Activated CD8-positive, alpha-beta T cell treated with anti-CD3 and anti-CD28 coated beads for 36 hours (primary cell): ENCODE measurements around the gene AGMAT. TPM values are rescaled to one million over a fixed set of nuclear protein-coding genes. Genes with fewer than 3 reads are reported as not detected.

Source experiments
- ATAC-seq: fragments of 200-7000 bp; cut with Tn5 transposase; one replicate; pipeline ENCODE4 v1.10.0; 2021; ENCODE audit warnings: mild to moderate bottlenecking, moderate library complexity
- CTCF ChIA-PET: fragments of 350-600 bp; sonication (Branson Sonifier 250); formaldehyde crosslinking; loops from one replicate; lab custom pipeline; 2021; ENCODE audit warnings: antibody characterized with exemption; lab: Charles Lee
- POLR2A ChIA-PET: fragments of 350-600 bp; sonication (Branson Sonifier 250); formaldehyde crosslinking; loops from one replicate; lab custom pipeline; 2021; ENCODE audit warnings: antibody characterized with exemption; lab: Charles Lee
- DNase-seq: peaks from one replicate; pipeline ENCODE4 v3.0.0-alpha.2; 2020
- H3K27ac Mint-ChIP-seq: one replicate; pipeline ENCODE4 v1.8.0; 2021; ENCODE audit warnings: mild to moderate bottlenecking, mixed read lengths
- H3K27me3 Mint-ChIP-seq: one replicate; pipeline ENCODE4 v1.8.0; 2021; ENCODE audit warnings: mixed read lengths
- H3K36me3 Mint-ChIP-seq: one replicate; pipeline ENCODE4 v1.8.0; 2021; ENCODE audit warnings: low read depth, mixed read lengths
- H3K4me1 Mint-ChIP-seq: one replicate; pipeline ENCODE4 v1.8.0; 2021; ENCODE audit warnings: low read depth, mixed read lengths
- H3K4me3 Mint-ChIP-seq: one replicate; pipeline ENCODE4 v1.8.0; 2021; ENCODE audit warnings: mild to moderate bottlenecking, moderate library complexity, mixed read lengths
- H3K9me3 Mint-ChIP-seq: one replicate; pipeline ENCODE4 v1.8.0; 2021; ENCODE audit warnings: mixed read lengths
- CTCF ChIP-seq: fragments of 200-600 bp; IDR thresholded peaks from one replicate; pipeline ENCODE4 v1.8.0; 2022; ENCODE audit warnings: antibody characterized with exemption, mild to moderate bottlenecking
- intact Hi-C: fragments of 100-400 bp; cut with micrococcal nuclease; formaldehyde crosslinking; loops from one replicate; pipeline ENCODE4 v1.10.0; 2022
- total RNA-seq, 2 experiments: library from RNA; stranded (reverse); gene quantifications; one replicate each; pipeline ENCODE4 v1.2.3, GENCODE V29; 2021

AGMAT gene
- total RNA-seq, 2 experiments from 2014 or later, result 21.6 to 21.9 TPM

GRCh38 chr1:15575549-15576150 is 9.2 kb downstream of the AGMAT start:
- Mint-ChIP-seq H3K4me3 (no peak overlapping the region), H3K36me3 (peaks cover 46% of the 10 kb centered on the region), H3K27me3 (no peaks in the 10 kb centered on the region), H3K9me3 (no peaks in the 10 kb centered on the region), H3K4me1 (peaks cover 29% of the 10 kb centered on the region), H3K27ac (no peak overlapping the region)
- no peak for TF ChIP-seq CTCF
- ChIA-PET POLR2A (no interaction called here), CTCF (no interaction called here)
- ATAC-seq (no peak), DNase-seq (no peak)
- intact Hi-C loops, result no loop called here

- H3K4me3 Mint-ChIP-seq, result no peak overlapping the region
- DNase-seq, result no peak
- H3K27ac Mint-ChIP-seq, result peak overlapping the region; percentile 58
- ChIA-PET POLR2A (no interaction called here), CTCF (no interaction called here)
- no peaks in the 10 kb centered on the region for H3K9me3 Mint-ChIP-seq
- H3K36me3 Mint-ChIP-seq, result peaks cover 45% of the 10 kb centered on the region
- H3K4me1 Mint-ChIP-seq, result peaks cover 25% of the 10 kb centered on the region
- TF ChIP-seq CTCF, result no peak
- intact Hi-C loops, result no loop called here
- H3K27me3 Mint-ChIP-seq, result no peaks in the 10 kb centered on the region
- no peak for ATAC-seq
These were observed 10.1 kb downstream of the AGMAT start for GRCh38 chr1:15574741-15575140.

GRCh38 chr1:15573477-15573876 is 11.4 kb downstream of the AGMAT start:
- intact Hi-C loops, result no loop called here
- Mint-ChIP-seq H3K36me3 (peaks cover 38% of the 10 kb centered on the region), H3K9me3 (no peaks in the 10 kb centered on the region), H3K27me3 (no peaks in the 10 kb centered on the region), H3K27ac (no peak overlapping the region), H3K4me1 (peaks cover 12% of the 10 kb centered on the region), H3K4me3 (no peak overlapping the region)
- CTCF ChIA-PET, result no interaction called here
- no peak for TF ChIP-seq CTCF
- POLR2A ChIA-PET, result no interaction called here
- ATAC-seq (no peak), DNase-seq (no peak)

DNA sequence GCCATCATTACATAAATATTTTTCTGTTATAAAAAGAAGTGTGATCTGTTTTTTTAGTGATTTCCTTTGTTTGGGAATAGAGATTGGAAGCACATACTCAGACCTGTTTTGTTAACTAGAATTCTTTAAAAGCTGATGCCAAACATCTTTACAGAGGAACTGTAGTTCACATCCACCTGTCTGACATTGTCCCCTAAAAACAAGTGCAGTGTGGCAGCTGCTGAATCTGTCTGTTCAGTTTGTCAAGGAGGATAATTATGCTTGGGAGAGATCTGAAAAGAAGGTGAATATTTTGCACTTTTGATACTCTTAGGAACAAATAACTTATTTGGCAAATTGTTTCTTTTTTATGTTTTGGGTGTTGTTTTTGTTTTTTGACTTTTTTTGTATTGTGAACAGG is 13.6 kb downstream of the AGMAT start:
- no peak overlapping the region for H3K4me3 Mint-ChIP-seq
- no peaks in the 10 kb centered on the region for H3K27me3 Mint-ChIP-seq
- TF ChIP-seq CTCF, result no peak
- H3K27ac Mint-ChIP-seq, result peak overlapping the region; percentile 67
- POLR2A ChIA-PET, result interaction anchor here (0.6 to 1.4 kb wide), 3 partner anchors 10 to 11 kb away, joined by 3 to 5 read pairs (median 3); no protein-coding TSS in a partner anchor
- H3K36me3 Mint-ChIP-seq, result peaks cover 34% of the 10 kb centered on the region
- DNase-seq (no peak), ATAC-seq (no peak)
- intact Hi-C loops, result no loop called here
- H3K4me1 Mint-ChIP-seq, result no peaks in the 10 kb centered on the region
- H3K9me3 Mint-ChIP-seq, result no peaks in the 10 kb centered on the region
- CTCF ChIA-PET, result no interaction called here

- DNase-seq, result no peak
- peaks cover 34% of the 10 kb centered on the region for H3K36me3 Mint-ChIP-seq
- intact Hi-C loops, result no loop called here
- no peak for TF ChIP-seq CTCF
- POLR2A ChIA-PET, result interaction anchor here (0.6 to 1.4 kb wide), 5 partner anchors 9 to 110 kb away, joined by 3 to 5 read pairs (median 3); no protein-coding TSS in a partner anchor
- H3K4me1 Mint-ChIP-seq, result no peaks in the 10 kb centered on the region
- ATAC-seq, result no peak
- H3K27me3 Mint-ChIP-seq, result no peaks in the 10 kb centered on the region
- no peaks in the 10 kb centered on the region for H3K9me3 Mint-ChIP-seq
- no peak overlapping the region for H3K4me3 Mint-ChIP-seq
- CTCF ChIA-PET, result no interaction called here
- H3K27ac Mint-ChIP-seq, result no peak overlapping the region
These were observed 14.0 kb downstream of the AGMAT start for GRCh38 chr1:15570861-15571260.
